ENCODE measurements around the gene TAPBPL.
"Not testable (repeated sequence)": the region's sequence is repeated elsewhere in the genome, so short reads cannot be mapped to it uniquely, and the experiment has no call there.

Gene TAPBPL

GRCh38 chr12:6470375-6471163, 18.7 kb downstream of the TAPBPL start, which contains the start of gene VAMP1:
Gene VAMP1, minus strand, starts transcription at chr12:6470677. Its CDS starts 146 bp downstream, at chr12:6470531.
- H2AFZ ChIP-seq (ENCODE audit: low read depth, low read length) = peak within 1 kb of the TSS; percentile 56
- H3K27me3 ChIP-seq (ENCODE audit: insufficient read depth, low read length) = no peaks in the 10 kb centered on the region
- no peaks in the 10 kb centered on the region for H3K9me3 ChIP-seq (ENCODE audit: low read length)
- peaks cover 13% of the 10 kb centered on the region for H3K4me1 ChIP-seq (ENCODE audit: insufficient read depth, low read length)
- H3K4me3 ChIP-seq (ENCODE audit: low read length) = peak within 1 kb of the TSS; percentile 68
- no peaks in the 10 kb centered on the region for H3K36me3 ChIP-seq (ENCODE audit: insufficient read depth, low read length)

DNA sequence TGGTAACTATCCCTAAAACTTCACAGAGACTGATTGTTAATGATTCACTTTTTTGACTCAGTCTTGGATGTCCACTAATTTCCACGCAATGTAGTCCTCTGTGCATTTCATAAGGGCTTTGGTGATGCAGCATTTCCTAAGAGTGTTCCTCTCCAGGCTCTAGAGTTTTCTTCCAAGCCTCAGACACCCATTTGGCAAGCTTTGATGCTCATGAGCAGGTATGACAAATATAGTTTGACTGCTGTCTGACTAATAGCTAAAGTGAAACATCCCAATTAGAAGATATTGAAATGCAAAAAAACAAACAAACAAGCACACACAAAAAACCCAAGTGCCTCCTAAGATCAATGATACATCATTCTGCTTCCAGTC, 20.1 kb downstream of the TAPBPL start:
- H3K9me3 ChIP-seq (ENCODE audit: low read length) = no peaks in the 10 kb centered on the region
- H3K36me3 ChIP-seq (ENCODE audit: insufficient read depth, low read length) = no peaks in the 10 kb centered on the region
- H3K4me1 ChIP-seq (ENCODE audit: insufficient read depth, low read length) = peaks cover 13% of the 10 kb centered on the region
- H3K4me3 ChIP-seq (ENCODE audit: low read length) = no peak overlapping the region
- no peak overlapping the region for H2AFZ ChIP-seq (ENCODE audit: low read depth, low read length)
- H3K27me3 ChIP-seq (ENCODE audit: insufficient read depth, low read length) = no peaks in the 10 kb centered on the region

DNA sequence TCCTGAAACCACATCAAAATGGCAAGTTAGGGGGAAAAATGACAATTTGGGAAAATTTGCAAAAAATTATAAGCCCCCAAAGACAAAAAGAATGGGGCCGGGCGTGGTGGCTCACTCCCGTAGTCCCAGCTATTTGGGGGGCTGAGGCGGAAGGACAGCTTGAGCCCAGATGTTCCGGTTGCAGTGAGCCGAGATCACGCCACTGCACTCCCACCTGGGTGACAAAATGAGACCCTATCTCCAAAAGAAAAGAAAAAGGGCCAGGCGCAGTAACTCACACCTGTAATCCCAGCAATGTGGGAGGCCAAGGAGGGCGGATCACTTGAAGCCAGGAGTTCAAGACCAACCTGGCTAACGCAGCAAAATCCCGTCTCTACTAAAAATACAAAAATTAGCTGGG, 20.6 kb downstream of the TAPBPL start:
- H2AFZ ChIP-seq (ENCODE audit: low read depth, low read length) = no peak overlapping the region
- H3K4me3 ChIP-seq (ENCODE audit: low read length) = no peak overlapping the region
- no peaks in the 10 kb centered on the region for H3K27me3 ChIP-seq (ENCODE audit: insufficient read depth, low read length)
- H3K4me1 ChIP-seq (ENCODE audit: insufficient read depth, low read length) = peaks cover 13% of the 10 kb centered on the region
- no peaks in the 10 kb centered on the region for H3K9me3 ChIP-seq (ENCODE audit: low read length)
- no peaks in the 10 kb centered on the region for H3K36me3 ChIP-seq (ENCODE audit: insufficient read depth, low read length)

- H3K9me3 ChIP-seq (ENCODE audit: low read length); H2AFZ ChIP-seq (ENCODE audit: low read depth, low read length); H3K27me3 ChIP-seq (ENCODE audit: insufficient read depth, low read length); H3K4me3 ChIP-seq (ENCODE audit: low read length); H3K36me3 ChIP-seq (ENCODE audit: insufficient read depth, low read length); H3K4me1 ChIP-seq (ENCODE audit: insufficient read depth, low read length): not testable (repeated sequence)
Measured at GRCh38 chr12:6475233-6475975, 23.6 kb downstream of the TAPBPL start.

GRCh38 chr12:6476489-6476888, 24.6 kb downstream of the TAPBPL start:
- Histone ChIP-seq H3K4me1 (ENCODE audit: insufficient read depth, low read length) (no peaks in the 10 kb centered on the region), H3K9me3 (ENCODE audit: low read length) (peaks cover 7% of the 10 kb centered on the region), H3K36me3 (ENCODE audit: insufficient read depth, low read length) (no peaks in the 10 kb centered on the region), H2AFZ (ENCODE audit: low read depth, low read length) (no peak overlapping the region), H3K4me3 (ENCODE audit: low read length) (no peak overlapping the region), H3K27me3 (ENCODE audit: insufficient read depth, low read length) (no peaks in the 10 kb centered on the region)

GRCh38 chr12:6477601-6478377, 25.9 kb downstream of the TAPBPL start:
- not testable (repeated sequence) for H3K9me3 ChIP-seq (ENCODE audit: low read length); H2AFZ ChIP-seq (ENCODE audit: low read depth, low read length); H3K4me1 ChIP-seq (ENCODE audit: insufficient read depth, low read length); H3K36me3 ChIP-seq (ENCODE audit: insufficient read depth, low read length); H3K27me3 ChIP-seq (ENCODE audit: insufficient read depth, low read length); H3K4me3 ChIP-seq (ENCODE audit: low read length)

- Histone ChIP-seq H3K9me3 (ENCODE audit: low read length) (peaks cover 7% of the 10 kb centered on the region), H3K4me1 (ENCODE audit: insufficient read depth, low read length) (no peaks in the 10 kb centered on the region), H3K36me3 (ENCODE audit: insufficient read depth, low read length) (no peaks in the 10 kb centered on the region), H2AFZ (ENCODE audit: low read depth, low read length) (no peak overlapping the region), H3K27me3 (ENCODE audit: insufficient read depth, low read length) (no peaks in the 10 kb centered on the region), H3K4me3 (ENCODE audit: low read length) (no peak overlapping the region)
Measured at GRCh38 chr12:6478416-6478815, 26.6 kb downstream of the TAPBPL start.

DNA sequence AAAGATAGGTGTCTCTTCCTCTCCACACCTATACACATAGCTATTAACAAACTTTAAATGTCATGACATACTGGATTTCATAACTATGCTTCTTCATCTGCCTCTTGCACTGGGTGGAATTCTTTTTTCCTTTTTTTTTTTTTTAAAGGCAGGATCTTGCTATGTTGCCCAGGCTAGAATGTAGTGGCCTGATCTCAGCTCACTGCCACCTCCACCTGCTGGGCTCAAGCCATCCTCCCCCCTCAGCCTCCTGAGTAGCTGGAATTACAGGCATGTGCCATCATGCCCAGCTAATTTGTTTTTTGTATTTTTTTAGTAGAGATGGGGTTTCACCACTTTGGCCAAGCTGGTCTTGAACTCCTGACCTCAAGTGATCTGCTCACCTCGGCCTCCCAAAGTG, 36.4 kb downstream of the TAPBPL start:
- H3K36me3 ChIP-seq (ENCODE audit: insufficient read depth, low read length) = peaks cover 10% of the 10 kb centered on the region
- H3K4me3 ChIP-seq (ENCODE audit: low read length) = no peak overlapping the region
- H3K27me3 ChIP-seq (ENCODE audit: insufficient read depth, low read length) = no peaks in the 10 kb centered on the region
- no peaks in the 10 kb centered on the region for H3K9me3 ChIP-seq (ENCODE audit: low read length)
- H2AFZ ChIP-seq (ENCODE audit: low read depth, low read length) = no peak overlapping the region
- peaks cover 8% of the 10 kb centered on the region for H3K4me1 ChIP-seq (ENCODE audit: insufficient read depth, low read length)

DNA sequence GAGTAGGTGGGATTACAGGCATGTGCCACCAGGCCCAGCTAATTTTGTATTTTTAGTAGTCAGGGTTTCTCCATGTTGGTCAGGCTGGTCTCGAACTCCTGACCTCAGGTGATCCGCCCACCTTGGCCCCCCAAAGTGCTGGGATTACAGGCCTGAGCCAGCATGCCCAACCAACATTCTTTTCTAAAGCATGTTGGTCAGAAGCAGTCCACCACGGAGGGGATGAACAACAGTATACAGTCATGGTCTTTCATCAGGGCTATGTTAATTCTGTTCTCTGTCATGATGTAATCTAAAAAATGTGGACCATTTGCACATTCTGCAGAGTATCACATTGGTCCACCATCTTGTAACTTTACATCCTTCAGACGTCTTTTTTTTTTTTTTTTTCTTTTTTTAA, 37.6 kb downstream of the TAPBPL start:
- no peak overlapping the region for H2AFZ ChIP-seq (ENCODE audit: low read depth, low read length)
- peaks cover 8% of the 10 kb centered on the region for H3K4me1 ChIP-seq (ENCODE audit: insufficient read depth, low read length)
- no peaks in the 10 kb centered on the region for H3K27me3 ChIP-seq (ENCODE audit: insufficient read depth, low read length)
- no peaks in the 10 kb centered on the region for H3K9me3 ChIP-seq (ENCODE audit: low read length)
- peaks cover 10% of the 10 kb centered on the region for H3K36me3 ChIP-seq (ENCODE audit: insufficient read depth, low read length)
- H3K4me3 ChIP-seq (ENCODE audit: low read length) = no peak overlapping the region

- not testable (repeated sequence) for H2AFZ ChIP-seq (ENCODE audit: low read depth, low read length); H3K4me3 ChIP-seq (ENCODE audit: low read length); H3K9me3 ChIP-seq (ENCODE audit: low read length); H3K27me3 ChIP-seq (ENCODE audit: insufficient read depth, low read length)
- Histone ChIP-seq H3K4me1 (ENCODE audit: insufficient read depth, low read length) (peaks cover 20% of the 10 kb centered on the region), H3K36me3 (ENCODE audit: insufficient read depth, low read length) (peaks cover 17% of the 10 kb centered on the region)
Measured at GRCh38 chr12:6490673-6491072, 38.8 kb downstream of the TAPBPL start.

- Histone ChIP-seq H3K27me3 (ENCODE audit: insufficient read depth, low read length) (no peaks in the 10 kb centered on the region), H3K36me3 (ENCODE audit: insufficient read depth, low read length) (peaks cover 34% of the 10 kb centered on the region), H3K9me3 (ENCODE audit: low read length) (no peaks in the 10 kb centered on the region), H3K4me3 (ENCODE audit: low read length) (peak within 1 kb of the TSS; percentile 98), H2AFZ (ENCODE audit: low read depth, low read length) (peak within 1 kb of the TSS; percentile 82), H3K4me1 (ENCODE audit: insufficient read depth, low read length) (peaks cover 33% of the 10 kb centered on the region)
Measured at GRCh38 chr12:6492838-6493496, 41.1 kb downstream of the TAPBPL start, which contains the start of gene MRPL51. Gene MRPL51, minus strand, starts transcription at chr12:6493262. Its CDS starts 126 bp downstream, at chr12:6493136.

DNA sequence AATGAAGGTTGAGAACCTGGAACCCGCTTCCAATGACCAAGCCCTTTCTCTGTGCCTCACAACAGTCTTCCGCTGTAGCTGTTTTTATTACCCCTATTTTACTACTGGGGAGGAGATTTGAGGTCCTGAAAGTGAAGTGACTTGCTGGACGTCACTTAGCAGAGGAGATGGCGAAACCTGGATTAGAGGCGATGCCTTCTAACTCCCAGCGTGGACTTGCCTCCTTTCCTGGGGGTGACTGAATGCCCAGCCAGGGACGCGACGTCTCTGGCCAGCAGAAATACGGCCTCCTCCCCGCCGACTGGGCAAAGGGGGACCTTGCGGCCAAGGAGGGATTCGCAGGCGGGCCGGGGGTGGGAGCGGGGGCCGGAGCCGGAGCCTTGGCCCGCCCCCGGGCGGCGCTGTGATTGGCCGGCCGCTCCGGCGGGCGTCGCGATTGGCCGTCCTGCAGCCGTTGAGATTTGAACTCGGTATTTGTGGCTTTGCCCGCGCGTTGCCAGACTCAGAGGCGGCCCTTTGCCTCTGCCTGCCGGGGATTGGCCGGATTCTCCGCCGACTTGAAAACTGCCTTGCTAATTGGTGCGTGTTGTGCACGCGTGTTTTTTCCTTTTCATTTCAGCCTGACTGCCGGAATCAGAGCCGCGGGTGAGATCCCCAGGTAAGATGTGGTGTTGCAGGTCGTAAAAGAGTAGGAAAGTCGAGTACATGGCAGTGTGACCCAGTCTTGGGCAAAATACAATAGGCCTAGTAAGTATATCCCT, 41.8 kb downstream of the TAPBPL start, which contains the start of gene NCAPD2:
TSS of gene NCAPD2 (plus strand) at position 606 of the 761 bp plus-strand sequence. CDS start 997 bp downstream, outside the sequence.
- Histone ChIP-seq H3K36me3 (ENCODE audit: insufficient read depth, low read length) (peaks cover 41% of the 10 kb centered on the region), H3K4me1 (ENCODE audit: insufficient read depth, low read length) (peaks cover 33% of the 10 kb centered on the region), H3K4me3 (ENCODE audit: low read length) (peak within 1 kb of the TSS; percentile 98), H2AFZ (ENCODE audit: low read depth, low read length) (peak within 1 kb of the TSS; percentile 82), H3K9me3 (ENCODE audit: low read length) (no peaks in the 10 kb centered on the region), H3K27me3 (ENCODE audit: insufficient read depth, low read length) (no peaks in the 10 kb centered on the region)
